Sigmoid colon (tissue), 7 donors: ENCODE results near the gene LCP1. TPM values are rescaled to one million over a fixed set of nuclear protein-coding genes. Genes with fewer than 3 reads are reported as not detected.

ENCODE experiments used
- DNase-seq: peaks from one replicate; pipeline ENCODE4 v3.0.0-alpha.2; 2019
- H3K27ac ChIP-seq, 4 donors: fragments of 200-600 bp; sonication (generic); one replicate each; pipeline ENCODE4 v1.5.1; 2016 to 2019; ENCODE audit warnings: mild to moderate bottlenecking in 1 of 4
- H3K27me3 ChIP-seq, 3 donors: fragments of 200-600 bp; sonication (generic); one replicate each; pipeline ENCODE4 v1.5.1; 2019; ENCODE audit warnings: mild to moderate bottlenecking in 1 of 3
- H3K36me3 ChIP-seq, 4 donors: fragments of 200-600 bp; sonication (generic); one replicate each; pipeline ENCODE4 v1.5.1; 2016 to 2019
- H3K4me1 ChIP-seq, 4 donors: fragments of 200-600 bp; sonication (generic); one replicate each; pipeline ENCODE4 v1.5.1; 2017 to 2019
- H3K4me3 ChIP-seq, 4 donors: fragments of 200-600 bp; sonication (generic); one replicate each; pipeline ENCODE4 v1.5.1; 2017 to 2019; ENCODE audit warnings: mild to moderate bottlenecking in 2 of 4, moderate library complexity in 1 of 4
- H3K9me3 ChIP-seq, 4 donors: fragments of 200-600 bp in 3 of 4; sonication (generic) in 3 of 4; one replicate each; pipeline versions ENCODE4 v1.5.1 to v1.6.1; 2013 to 2019
- CTCF ChIP-seq, 4 experiments: fragments of 450-650 bp in 3 of 4; fragments of 200-600 bp in 1 of 4; IDR thresholded peaks; one replicate each; pipeline ENCODE4 v1.5.1; 2016 to 2019; ENCODE audit warnings: antibody characterized with exemption in 4 of 4, mild to moderate bottlenecking in 3 of 4, moderate library complexity in 2 of 4
- EP300 ChIP-seq, 4 donors: sonication (generic); formaldehyde crosslinking; IDR thresholded peaks; one replicate each; pipeline ENCODE4 v1.6.1; 2017; ENCODE audit warnings: antibody characterized with exemption in 4 of 4
- POLR2A ChIP-seq, 2 donors: fragments of 450-650 bp; IDR thresholded peaks; one replicate each; pipeline ENCODE4 v1.6.1; 2016; ENCODE audit warnings: antibody characterized with exemption in 2 of 2, mild to moderate bottlenecking in 2 of 2, moderate library complexity in 2 of 2
- POLR2AphosphoS5 ChIP-seq, 4 donors: sonication (generic); formaldehyde crosslinking; IDR thresholded peaks; one replicate each; pipeline ENCODE4 v1.6.1; 2017; ENCODE audit warnings: antibody characterized with exemption in 4 of 4
- WGBS, 2 donors: extraction: QIAGEN DNeasy Blood & Tissue Kit; methylation state at CpG; one replicate each; pipeline ENCODE4 v1.1.7; 2013; 5-methylcytosine and 5-hydroxymethylcytosine counted together
- intact Hi-C: fragments of 100-400 bp; cut with DNase I; formaldehyde crosslinking; loops from one replicate; pipeline ENCODE4 v1.15.1; 2023
- polyA plus RNA-seq, 3 donors: library from polyadenylated mRNA; stranded (reverse); fragments of 200-250 nt; gene quantifications; one replicate each; pipeline ENCODE4 v1.2.3, GENCODE V29; 2013
- total RNA-seq, 4 donors: library from RNA; depleted of rRNA; stranded (reverse); fragments of >200 nt; gene quantifications; one replicate each; pipeline ENCODE4 v1.1.0, GENCODE V29; 2016
- donor health status: healthy with polysubstance abuse.
- donor health status: Bipolar disorder and iron deficiency.
- donor health status: healthy.

The LCP1 gene
- total and polyA plus RNA-seq, 7 donors, result 10.0 to 112 (median 27.4) TPM

- Histone ChIP-seq H3K36me3 (no peaks in the 10 kb centered on the region), H3K4me3 (no peak overlapping the region), H3K9me3 (no peaks in the 10 kb centered on the region), H3K4me1 (no peaks in the 10 kb centered on the region), H3K27ac (no peak overlapping the region), H3K27me3 (peaks cover 0 to 5% (median 0%) of the 10 kb centered on the region in 3 donors)
- no peak for DNase-seq
- intact Hi-C loops, result no loop called here
- TF ChIP-seq EP300 (IDR thresholded peaks at IDR 0.05) (no peak), POLR2A (IDR thresholded peaks at IDR 0.05) (no peak), CTCF (IDR thresholded peaks at IDR 0.05) (no peak), POLR2AphosphoS5 (IDR thresholded peaks at IDR 0.05) (no peak)
- 77 to 87% methylated on average over 3 of the region's 3 CpGs for WGBS, 2 donors
Measured at GRCh38 chr13:46129955-46130618, 51.9 kb downstream of the LCP1 start.

GRCh38 chr13:46129124-46129523, 52.9 kb downstream of the LCP1 start:
- Histone ChIP-seq H3K27ac (no peak overlapping the region), H3K4me3 (no peak overlapping the region), H3K4me1 (no peaks in the 10 kb centered on the region), H3K36me3 (no peaks in the 10 kb centered on the region), H3K27me3 (peaks cover 0 to 5% (median 0%) of the 10 kb centered on the region in 3 donors), H3K9me3 (no peaks in the 10 kb centered on the region)
- no peak for DNase-seq
- intact Hi-C loops, result no loop called here
- TF ChIP-seq POLR2AphosphoS5 (IDR thresholded peaks at IDR 0.05) (no peak), POLR2A (IDR thresholded peaks at IDR 0.05) (no peak), EP300 (IDR thresholded peaks at IDR 0.05) (no peak), CTCF (IDR thresholded peaks at IDR 0.05) (no peak)
- 79 to 91% methylated on average over 2 of the region's 2 CpGs for WGBS, 2 donors

- intact Hi-C loops, result no loop called here
- no peak for TF ChIP-seq POLR2A (IDR thresholded peaks at IDR 0.05)
- TF ChIP-seq POLR2AphosphoS5 (IDR thresholded peaks at IDR 0.05), result no peak
- TF ChIP-seq EP300 (IDR thresholded peaks at IDR 0.05), result no peak
- TF ChIP-seq CTCF (IDR thresholded peaks at IDR 0.05), result no peak
- H3K36me3 ChIP-seq, result no peaks in the 10 kb centered on the region
- H3K27ac ChIP-seq, result no peak overlapping the region
- H3K4me1 ChIP-seq, result no peaks in the 10 kb centered on the region
- 85 to 92% methylated on average over 7 of the region's 7 CpGs for WGBS, 2 donors
- H3K4me3 ChIP-seq, result no peak overlapping the region
- no peak for DNase-seq
- H3K27me3 ChIP-seq, result peaks cover 0 to 5% (median 0%) of the 10 kb centered on the region in 3 donors
- H3K9me3 ChIP-seq, result no peaks in the 10 kb centered on the region
Measured at GRCh38 chr13:46127358-46128023, 54.5 kb downstream of the LCP1 start.

GRCh38 chr13:46126552-46127357, 55.2 kb downstream of the LCP1 start:
- Histone ChIP-seq H3K4me3 (no peak overlapping the region), H3K27me3 (peaks cover 0 to 5% (median 0%) of the 10 kb centered on the region in 3 donors), H3K27ac (no peak overlapping the region), H3K36me3 (no peaks in the 10 kb centered on the region), H3K9me3 (no peaks in the 10 kb centered on the region), H3K4me1 (no peaks in the 10 kb centered on the region)
- no peak for DNase-seq
- 53 to 57% methylated on average over 6 of the region's 6 CpGs for WGBS, 2 donors
- TF ChIP-seq CTCF (IDR thresholded peaks at IDR 0.05) (peak in 2 of 4 experiments; percentile 26 to 32), EP300 (IDR thresholded peaks at IDR 0.05) (no peak)
- intact Hi-C loops, result no loop called here
